K562 (cell line): ENCODE results near the gene THAP2. TPM values are rescaled to one million over a fixed set of nuclear protein-coding genes. Genes with fewer than 3 reads are reported as not detected.

Experiments
- ATAC-seq: fragments of 200-7000 bp; cut with Tn5 transposase; 3 replicates; pipeline ENCODE4 v1.9.1; 2020; ENCODE audit warnings: moderate library complexity
- BruUV-seq: library from RNA; stranded (reverse); fragments of 400-500 nt; replicated peaks from 2 replicates; lab custom pipeline; 2021; lab: Mats Ljungman, UMichigan
- CTCF ChIA-PET: fragments of 300-600 bp; formaldehyde crosslinking; extraction: SDS; loops from one replicate; lab custom pipeline; 2021; ENCODE audit warnings: low intra/inter-chr PET ratio; lab: Yijun Ruan, JAX
- POLR2A ChIA-PET: fragments of 300-600, 350-650 bp; sonication (Branson Sonifier 250); formaldehyde crosslinking; extraction: SDS; loops from one replicate; lab custom pipeline; 2021; ENCODE audit warnings: antibody characterized with exemption, inconsistent platforms; lab: Yijun Ruan, JAX
- DNase-seq, 4 experiments: peaks; one replicate each; pipeline versions ENCODE4 v3.0.0 to v3.0.0-alpha.2; 2011 to 2018; ENCODE audit warnings: low spot score in 3 of 4, mixed read lengths in 3 of 4; ENCODE audit errors: extremely low read depth in 1 of 4
- FAIRE-seq: peaks from 2 replicates; lab custom pipeline; 2011; peaks lifted over from hg19 to GRCh38; lab: Jason Lieb, UNC
- H2AFZ ChIP-seq: 2 replicates; pipeline ENCODE4 v1.6.0; 2011; ENCODE audit warnings: low read depth, low read length, control low read depth, inconsistent platforms
- H3K27ac ChIP-seq: fragments of 200-600 bp; 3 replicates; pipeline ENCODE4 v1.8.0; 2011; ENCODE audit warnings: low read depth, mild to moderate bottlenecking, control low read depth, inconsistent platforms, low read length, moderate library complexity, mixed read lengths; ENCODE audit errors: extremely low read depth
- H3K27me3 ChIP-seq, 2 experiments: fragments of 300-600 bp in 1 of 2; 2 replicates in 1 of 2; 3 replicates in 1 of 2; pipeline versions ENCODE4 v1.6.0 to v1.8.0; 2011; ENCODE audit warnings: inconsistent platforms in 2 of 2, low read length in 2 of 2, mild to moderate bottlenecking in 1 of 2, mixed read lengths in 1 of 2, moderate library complexity in 1 of 2; ENCODE audit not compliant: control insufficient read depth in 2 of 2, insufficient read depth in 2 of 2
- H3K36me3 ChIP-seq: fragments of 300-600 bp; 3 replicates; pipeline ENCODE4 v1.8.0; 2011; ENCODE audit warnings: mild to moderate bottlenecking, low read length, inconsistent platforms; ENCODE audit not compliant: control insufficient read depth, insufficient read depth
- H3K4me1 ChIP-seq, 2 experiments: fragments of 200-600 bp in 1 of 2; replicated peaks in 1 of 2; 2 replicates in 1 of 2; 3 replicates in 1 of 2; pipeline versions ENCODE4 v1.5.1 to v1.8.0; 2011; ENCODE audit warnings: inconsistent platforms in 2 of 2, low read length in 2 of 2, mild to moderate bottlenecking in 1 of 2, mixed read lengths in 1 of 2, moderate library complexity in 1 of 2; ENCODE audit not compliant: control insufficient read depth in 2 of 2, insufficient read depth in 2 of 2
- H3K4me2 ChIP-seq: 2 replicates; pipeline ENCODE4 v1.6.1; 2011; ENCODE audit warnings: low read length, control low read depth, inconsistent platforms, mixed read lengths; ENCODE audit not compliant: insufficient read depth
- H3K4me3 ChIP-seq: fragments of 200-600 bp; sonication (generic), shearing (Covaris generic); 2 replicates; pipeline ENCODE4 v1.5.1; 2016; ENCODE audit warnings: control low read depth, inconsistent platforms
- H3K79me2 ChIP-seq: fragments of 200-600 bp; 3 replicates; pipeline ENCODE4 v1.8.0; 2011; ENCODE audit warnings: low read length, inconsistent platforms; ENCODE audit not compliant: control insufficient read depth, insufficient read depth
- H3K9ac ChIP-seq, 2 experiments: 2 replicates each; pipeline versions ENCODE4 v1.6.0 to v1.6.1; 2011; ENCODE audit warnings: low read depth in 2 of 2, low read length in 2 of 2, control low read depth in 1 of 2, inconsistent platforms in 1 of 2, mild to moderate bottlenecking in 1 of 2, mixed read lengths in 1 of 2; ENCODE audit not compliant: insufficient read depth in 1 of 2
- H3K9me1 ChIP-seq: one replicate; pipeline ENCODE4 v1.6.0; 2011; ENCODE audit warnings: inconsistent platforms, mild to moderate bottlenecking, low read length, moderate library complexity; ENCODE audit not compliant: control insufficient read depth, insufficient read depth
- H3K9me3 ChIP-seq: replicated peaks from 2 replicates; pipeline ENCODE4 v1.5.1; 2011; ENCODE audit warnings: low read depth, low read length, inconsistent platforms; ENCODE audit not compliant: control insufficient read depth, insufficient read depth
- H4K20me1 ChIP-seq: replicated peaks from 2 replicates; pipeline ENCODE4 v1.6.1; 2011; ENCODE audit warnings: low read length, inconsistent platforms, mixed read lengths; ENCODE audit not compliant: control insufficient read depth, insufficient read depth
- ARID4B ChIP-seq: sonication (generic); formaldehyde crosslinking; IDR thresholded peaks from 2 replicates; pipeline ENCODE4 v1.8.0; 2022; ENCODE audit warnings: mild to moderate bottlenecking, missing genetic modification reagents
- EP300 ChIP-seq: IDR thresholded peaks from 2 replicates; pipeline ENCODE4 v1.6.1; 2012; ENCODE audit warnings: low read length, improper control_type of control experiment
- ESRRB ChIP-seq: fragments of 250-450 bp; sonication (Bioruptor Pico); IDR thresholded peaks from 2 replicates; pipeline ENCODE4 v1.5.0; 2020; ENCODE audit warnings: mild to moderate bottlenecking, moderate library complexity, borderline replicate concordance
- HLTF ChIP-seq: fragments of 450-650 bp; IDR thresholded peaks from 2 replicates; pipeline ENCODE4 v1.6.1; 2016
- PCBP2 ChIP-seq: fragments of 200-400 bp; formaldehyde crosslinking; IDR thresholded peaks from 2 replicates; pipeline ENCODE4 v1.6.1; 2018; ENCODE audit warnings: low read length, low read depth, mild to moderate bottlenecking, moderate library complexity; ENCODE audit not compliant: poor library complexity, severe bottlenecking
- RREB1 ChIP-seq: fragments of 250-450 bp; sonication (Bioruptor Pico); IDR thresholded peaks from 2 replicates; pipeline ENCODE4 v1.4.0; 2020
- TAL1 ChIP-seq: fragments of 450-650 bp; IDR thresholded peaks from 2 replicates; pipeline ENCODE4 v1.6.1; 2016; ENCODE audit warnings: mild to moderate bottlenecking
- ZNF121 ChIP-seq: sonication (generic); formaldehyde crosslinking; conservative IDR thresholded peaks from 2 replicates; pipeline ENCODE4 v1.8.0; 2022; ENCODE audit warnings: missing genetic modification reagents
- ZNF197 ChIP-seq: fragments of 200-800 bp; sonication (Bioruptor generic); IDR thresholded peaks from 2 replicates; pipeline ENCODE4 v1.6.1; 2016; ENCODE audit warnings: low read depth, missing genetic modification characterization, missing compliant biosample characterization
- ZNF212 ChIP-seq: fragments of 450-650 bp; formaldehyde crosslinking; IDR thresholded peaks from 2 replicates; pipeline ENCODE4 v1.4.0; 2020; ENCODE audit warnings: mild to moderate bottlenecking
- ZNF280A ChIP-seq: fragments of 450-650 bp; IDR thresholded peaks from 2 replicates; pipeline ENCODE4 v1.6.1; 2018; ENCODE audit warnings: mild to moderate bottlenecking, low read depth; ENCODE audit not compliant: partially characterized antibody
- ZNF778 ChIP-seq: fragments of 450-650 bp; formaldehyde crosslinking; IDR thresholded peaks from 2 replicates; pipeline ENCODE4 v1.4.0; 2020; ENCODE audit warnings: mild to moderate bottlenecking, moderate library complexity
- WGBS: fragments of 100-300 bp; shearing (Covaris generic); methylation state at CpG from one replicate; pipeline ENCODE4 v1.1.6; 2016; ENCODE audit warnings: low coverage, mixed read lengths; ENCODE audit not compliant: insufficient coverage; ENCODE audit errors: missing lambda C conversion rate; 5-methylcytosine and 5-hydroxymethylcytosine counted together
- in situ Hi-C: fragments of 300-500 bp; cut with MboI; formaldehyde crosslinking; loops from 4 replicates; pipeline ENCODE4 v1.15.0; 2018; ENCODE audit warnings: inconsistent platforms, mixed read lengths
- intact Hi-C: fragments of 100-400 bp; cut with micrococcal nuclease; formaldehyde crosslinking; loops from 2 replicates; pipeline ENCODE4 v1.14.2; 2022
- polyA plus RNA-seq, 8 experiments: library from polyadenylated mRNA; depleted of rRNA in 4 of 8; stranded (reverse) in 5 of 8; unstranded in 3 of 8; fragments of >200 nt; fragmentation: Nextera tagmentation in 2 of 8; fragmentation: Illumina TruSeq in 1 of 8; extraction: Ambion mirVana in 2 of 8; extraction: Trizol in 1 of 8; gene quantifications; 2 replicates each; pipeline versions ENCODE4 v1.2.1 to v1.2.3, GENCODE V29; 2011 to 2014; ENCODE audit warnings: inconsistent platforms in 1 of 8, missing spikeins in 1 of 8
- total RNA-seq, 7 experiments: library from RNA; depleted of rRNA in 6 of 7; stranded (reverse); fragments of >200 nt in 6 of 7; fragmentation: Illumina TruSeq in 2 of 7; extraction: Trizol in 2 of 7; gene quantifications; 2 replicates each; pipeline versions ENCODE4 v1.2.1 to v1.2.3, GENCODE V29; 2011 to 2021; ENCODE audit warnings: low replicate concordance in 1 of 7

THAP2 gene
- total and polyA plus RNA-seq, 9 of the 15 experiments (the other 6 are each of a cell fraction or from before 2014, with no cell fraction given) = 1.8 to 18.9 (median 7.3) TPM

GRCh38 chr12:71708658-71709057 lies 44.6 kb downstream of the THAP2 start:
- intact Hi-C loops = no loop called here
- Histone ChIP-seq H3K4me3 (no peak overlapping the region), H3K27me3 (no peaks in the 10 kb centered on the region), H3K79me2 (no peaks in the 10 kb centered on the region), H3K4me1 (no peaks in the 10 kb centered on the region; a peak in 2 of 5 replicates), H4K20me1 (no peaks in the 10 kb centered on the region), H3K27ac (no peak overlapping the region), H2AFZ (no peak overlapping the region), H3K9me1 (no peaks in the 10 kb centered on the region), H3K36me3 (no peaks in the 10 kb centered on the region), H3K9me3 (no peaks in the 10 kb centered on the region), H3K9ac (no peak overlapping the region), H3K4me2 (no peak overlapping the region)
- ATAC-seq (no peak), FAIRE-seq (no peak), DNase-seq (no peak)
- ChIA-PET CTCF (no interaction called here), POLR2A (interaction anchor here (1.1 to 1.9 kb wide), 2 partner anchors 10 to 13 kb away, joined by 3 to 4 read pairs; no protein-coding TSS in a partner anchor)
- in situ Hi-C loops = no loop called here
- 100% methylated on average over 1 of the region's 1 CpG for WGBS
- BruUV-seq = no TSS peak
- TF ChIP-seq EP300 (no peak), ZNF280A (no peak), TAL1 (no peak), ZNF197 (no peak), HLTF (no peak), ZNF121 (CRISPR knock-in tag) (no peak), ZNF778 (CRISPR knock-in tag) (no peak), RREB1 (no peak), ARID4B (CRISPR knock-in tag) (no peak), ZNF212 (no peak), PCBP2 (no peak), ESRRB (no peak)
